Measurements from ENCODE around the gene PTPN4.

The PTPN4 gene

DNA sequence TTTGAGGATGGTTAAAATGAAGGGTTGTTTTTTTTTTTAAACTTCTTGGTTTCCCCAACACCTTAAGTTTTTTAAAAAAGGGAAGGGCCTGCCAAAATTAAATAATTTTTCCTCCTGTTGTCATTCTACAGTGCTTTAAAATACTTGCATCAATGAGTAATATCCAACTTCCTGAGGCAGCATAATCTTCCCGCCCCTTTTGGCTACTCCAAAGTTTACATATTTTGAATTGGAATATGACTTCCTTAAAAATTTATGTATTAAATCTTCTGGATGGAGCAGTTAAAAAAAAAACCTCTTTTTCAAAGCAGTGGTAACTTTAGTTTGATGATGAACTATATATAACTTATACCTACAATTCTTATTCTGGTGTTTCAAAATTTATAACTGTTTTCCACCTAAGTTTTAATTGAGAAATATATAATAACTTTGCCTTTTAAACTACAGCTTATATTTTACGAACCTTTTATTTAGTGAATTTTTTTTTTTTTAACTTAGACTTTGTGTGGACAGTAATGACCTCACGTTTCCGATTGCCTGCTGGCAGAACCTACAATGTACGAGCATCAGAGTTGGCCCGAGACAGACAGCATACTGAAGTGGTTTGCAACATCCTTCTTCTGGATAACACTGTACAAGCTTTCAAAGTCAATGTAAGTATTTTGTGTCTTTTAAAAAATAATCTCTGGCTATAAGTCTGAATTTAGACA is 49.8 kb downstream of the PTPN4 start:
- no peak for DNase-seq

- no peak for DNase-seq
Observed at GRCh38 chr2:119810049-119810630, 50.4 kb downstream of the PTPN4 start.

DNA sequence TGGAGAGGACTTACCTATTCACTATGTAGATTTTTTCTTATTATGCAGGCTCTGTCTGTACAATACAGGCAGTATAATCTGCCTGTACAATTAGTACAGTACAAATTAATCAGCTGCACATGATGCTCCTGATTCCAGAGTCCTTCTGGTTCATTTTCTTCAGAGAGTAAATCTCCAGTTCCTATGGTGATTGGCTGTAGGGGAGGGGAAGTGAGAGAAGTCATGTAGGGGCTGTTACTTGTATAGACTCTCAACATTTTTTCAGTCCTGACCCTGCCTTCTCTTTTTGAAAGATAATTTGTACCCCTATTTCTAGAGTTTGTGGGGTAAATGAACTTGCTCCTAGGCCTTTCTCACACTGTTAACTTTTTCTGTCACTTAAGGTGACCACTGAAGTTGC is 54.5 kb downstream of the PTPN4 start:
- DNase-seq, result no peak

- no peak for DNase-seq
Observed at GRCh38 chr2:119818792-119819191, 59.1 kb downstream of the PTPN4 start.

DNA sequence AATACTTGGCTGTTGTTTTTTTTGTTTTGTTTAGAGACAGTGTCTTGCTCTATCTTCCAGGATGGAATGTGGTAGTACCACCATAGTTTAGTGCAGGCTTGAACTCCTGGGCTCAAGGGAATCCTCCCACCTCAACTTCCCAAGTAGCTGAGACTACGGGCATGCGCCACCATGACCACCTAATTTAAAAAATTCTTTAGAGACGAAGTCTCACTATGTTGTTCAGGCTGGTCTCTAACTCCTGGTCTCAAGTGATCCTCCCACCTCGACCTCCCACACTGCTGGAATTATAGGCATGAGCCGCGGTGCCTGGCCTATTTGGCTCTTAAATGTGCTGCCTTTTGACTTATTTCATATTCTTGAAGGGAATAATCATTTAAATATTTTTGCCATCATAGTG is 60.1 kb downstream of the PTPN4 start:
- DNase-seq, result no peak

- DNase-seq, result no peak
Observed at GRCh38 chr2:119820275-119820674, 60.6 kb downstream of the PTPN4 start.

DNA sequence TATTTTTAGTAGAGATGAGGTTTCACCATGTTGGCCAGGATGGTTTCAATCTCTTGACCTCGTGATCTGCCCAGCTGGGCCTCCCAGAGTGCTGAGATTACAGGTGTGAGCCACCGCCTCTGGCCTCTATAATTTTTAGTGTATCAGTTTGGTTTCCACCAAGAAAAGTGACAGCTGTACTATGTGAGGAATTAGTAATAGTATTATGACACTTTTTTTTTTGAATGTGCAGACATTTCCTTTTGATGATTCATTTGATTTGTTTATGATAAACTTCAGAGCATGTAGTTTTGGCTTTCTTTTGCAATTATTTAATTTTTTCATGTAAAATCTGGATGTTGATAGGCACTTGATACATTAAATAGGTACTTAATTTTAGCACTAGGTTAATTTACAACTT is 61.5 kb downstream of the PTPN4 start:
- no peak for DNase-seq

- no peak for DNase-seq
Observed at GRCh38 chr2:119823734-119824334, 64.1 kb downstream of the PTPN4 start.

DNA sequence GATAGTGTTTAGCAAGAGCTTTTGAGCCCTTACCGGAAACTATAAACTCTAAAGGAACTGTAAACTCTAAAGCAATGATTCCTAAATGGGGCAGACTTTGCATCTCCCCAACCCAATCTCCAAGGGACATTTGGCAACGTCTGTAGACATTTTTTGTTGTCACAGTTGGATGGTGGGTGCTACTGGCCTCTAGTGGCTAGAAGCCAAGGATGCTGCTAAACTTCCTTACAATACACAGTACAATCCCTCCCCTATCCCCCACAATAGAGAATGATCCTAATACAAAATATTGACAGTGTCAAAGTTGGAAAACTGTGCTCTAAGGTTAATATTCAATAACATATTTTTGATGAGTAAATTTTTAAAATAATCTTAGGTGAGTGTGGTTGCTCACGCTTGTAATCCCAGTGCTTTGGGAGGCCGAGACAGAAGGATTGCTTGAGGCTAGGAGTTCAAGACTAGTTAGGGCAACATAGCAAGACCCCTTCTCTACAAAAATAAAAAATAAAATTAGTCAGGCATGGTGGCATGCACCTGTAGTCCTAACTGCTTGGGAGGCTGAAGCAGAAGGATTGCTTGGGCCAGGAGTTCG is 66.7 kb downstream of the PTPN4 start:
- no peak for DNase-seq

GRCh38 chr2:119827866-119828507 is 68.3 kb downstream of the PTPN4 start:
- DNase-seq, result no peak

GRCh38 chr2:119836455-119837142 is 76.9 kb downstream of the PTPN4 start:
- no peak for DNase-seq

- DNase-seq, result no peak
Observed at GRCh38 chr2:119837350-119837749, 77.6 kb downstream of the PTPN4 start.

DNA sequence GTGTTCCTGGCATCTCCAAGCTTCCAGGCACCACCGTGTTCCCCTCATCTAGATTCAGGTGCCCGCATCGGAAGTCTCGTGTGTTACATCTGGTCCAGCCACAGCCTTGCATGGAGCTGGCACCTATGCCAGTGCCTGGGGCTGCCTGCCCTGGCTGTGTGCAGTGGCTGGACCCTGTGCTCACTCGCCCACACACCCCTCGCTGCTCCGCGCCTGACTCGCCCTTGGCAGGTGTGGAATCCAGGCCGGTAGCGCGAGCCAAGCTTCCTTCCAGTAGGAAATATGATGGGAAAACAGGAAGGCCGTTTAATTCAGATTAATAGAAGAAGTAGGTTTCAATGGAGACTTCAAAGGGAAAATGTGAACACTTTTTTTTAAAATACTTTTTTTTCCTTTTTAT is 78.0 kb downstream of the PTPN4 start:
- no peak for DNase-seq

DNA sequence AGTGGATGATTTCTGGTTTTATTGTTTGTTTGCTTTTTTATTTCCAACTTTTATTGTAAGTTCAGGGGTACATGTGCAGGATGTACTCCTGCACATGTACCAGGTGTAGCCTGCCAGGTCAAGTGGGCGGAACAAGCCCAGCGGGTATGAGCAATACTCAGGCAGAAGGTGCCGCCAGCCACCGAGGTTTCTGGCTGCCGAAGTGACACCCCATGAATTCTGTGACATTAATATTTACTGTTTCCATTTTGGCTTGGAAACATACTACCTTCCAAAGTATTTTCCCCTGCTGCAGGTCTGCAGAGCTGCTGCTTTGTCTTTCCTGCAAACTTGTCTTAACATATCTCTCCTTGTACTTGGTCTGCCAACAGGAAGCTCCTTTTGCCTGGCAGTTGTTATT is 78.5 kb downstream of the PTPN4 start:
- DNase-seq, result no peak

DNA sequence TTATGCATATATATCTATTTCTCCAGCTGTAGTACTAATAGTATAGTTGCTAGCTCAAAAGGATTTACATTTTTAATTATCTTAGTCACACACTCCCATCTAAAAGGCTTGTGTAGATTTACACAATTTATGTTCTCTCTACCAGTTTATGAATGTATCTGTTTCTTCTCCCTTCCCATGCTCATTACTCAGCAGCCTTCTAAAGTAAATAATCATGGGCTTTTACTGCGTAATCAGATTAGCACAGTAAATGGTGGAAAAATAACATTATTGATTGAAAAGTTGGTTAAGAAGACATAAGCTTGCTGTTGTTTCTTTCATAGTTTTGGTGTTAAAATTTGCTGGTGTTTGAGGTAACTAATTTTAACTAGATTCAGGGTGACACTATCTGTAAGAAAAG is 81.8 kb downstream of the PTPN4 start:
- DNase-seq, result no peak

- DNase-seq, result no peak
Observed at GRCh38 chr2:119846021-119846420, 86.3 kb downstream of the PTPN4 start.

DNA sequence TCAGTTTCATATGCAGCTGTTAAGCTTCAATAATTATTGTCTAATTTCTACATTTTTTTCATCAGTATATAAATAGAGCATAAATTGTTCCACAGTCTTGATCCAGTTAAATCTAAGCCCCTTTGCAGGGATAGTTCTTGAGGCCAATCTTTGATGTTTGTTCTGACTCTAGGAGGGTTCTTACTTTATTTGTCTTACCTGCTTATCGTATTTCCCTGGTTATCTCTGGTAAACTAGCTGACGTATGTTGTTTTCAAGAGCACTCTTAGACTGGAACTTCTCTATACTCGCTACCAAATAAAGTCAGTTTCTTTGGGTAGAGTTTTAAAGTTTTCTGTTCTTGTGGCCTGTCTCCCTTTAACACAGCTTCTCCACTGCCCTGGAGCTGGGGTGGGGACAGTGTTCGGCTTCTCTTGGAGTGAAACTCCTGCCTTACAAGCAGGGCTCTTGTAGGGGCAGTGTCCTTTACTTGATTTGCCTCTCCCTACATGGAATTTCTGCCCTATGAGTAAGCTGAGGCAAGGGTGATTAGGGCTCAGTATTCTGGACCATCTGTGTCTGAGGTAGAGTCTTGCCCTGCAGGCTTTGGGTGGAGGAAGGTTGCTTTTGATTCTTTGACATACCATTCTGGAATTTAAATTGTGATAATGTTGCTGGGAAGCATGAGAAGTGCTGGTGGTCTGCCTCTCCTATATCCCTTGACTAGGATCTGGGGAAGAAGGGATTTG is 90.3 kb downstream of the PTPN4 start:
- DNase-seq, result no peak

DNA sequence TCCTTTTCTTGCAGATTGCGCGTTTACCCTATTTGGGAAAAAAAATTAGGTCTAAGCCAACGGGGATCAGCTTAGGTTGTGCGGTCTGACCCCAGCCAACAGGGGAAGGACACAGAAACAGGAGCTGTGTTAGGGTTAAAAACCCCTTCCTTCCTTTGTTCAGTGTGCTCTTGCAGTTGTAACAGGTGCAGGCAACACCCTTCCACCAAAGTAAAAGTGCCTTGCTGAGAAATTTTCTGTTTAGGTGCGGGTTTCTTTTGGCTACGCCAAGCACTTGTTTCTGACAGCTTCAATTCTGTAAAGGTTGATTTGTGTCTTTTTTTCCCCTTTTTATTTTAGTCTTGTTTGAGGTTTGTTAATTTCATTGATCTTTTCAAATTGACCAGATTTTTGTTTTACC is 92.5 kb downstream of the PTPN4 start:
- DNase-seq, result no peak

DNA sequence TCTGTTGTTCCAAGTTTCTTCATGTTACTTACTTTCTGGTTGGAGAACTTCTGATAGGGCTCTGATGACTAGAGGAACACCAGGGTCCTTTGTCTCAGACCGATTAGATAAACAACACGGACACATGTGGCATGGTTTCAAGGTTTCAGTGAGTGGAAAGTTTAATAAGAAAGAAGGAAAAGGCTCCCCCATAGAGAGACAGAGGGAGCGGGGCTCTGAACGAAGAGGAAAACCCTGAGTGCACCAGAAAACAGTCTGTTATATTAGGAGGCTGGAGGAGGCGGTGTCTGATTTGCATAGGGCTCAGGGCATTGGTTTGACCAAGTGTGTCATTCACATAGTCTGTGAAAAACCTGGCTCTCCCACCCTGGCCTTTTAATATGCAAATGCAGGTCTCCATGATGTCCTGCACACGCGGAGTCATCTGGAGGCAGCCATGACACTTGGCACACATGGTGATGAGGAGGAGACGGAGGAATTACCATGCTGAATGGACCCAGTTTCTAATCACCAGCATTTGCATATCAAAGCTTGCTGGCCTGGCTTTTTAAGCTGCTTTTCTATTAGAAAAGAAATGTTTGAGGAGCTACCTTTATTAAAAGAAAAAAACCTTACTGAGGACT is 94.2 kb downstream of the PTPN4 start:
- no peak for DNase-seq

GRCh38 chr2:119856469-119856901 is 96.8 kb downstream of the PTPN4 start:
- DNase-seq, result no peak

GRCh38 chr2:119857742-119858141 is 98.0 kb downstream of the PTPN4 start:
- DNase-seq, result no peak

- DNase-seq, result no peak
Observed at GRCh38 chr2:119859528-119859927, 99.8 kb downstream of the PTPN4 start.
